ENCODE results near the gene COL26A1. TPM values are rescaled to one million over a fixed set of nuclear protein-coding genes. Genes with fewer than 3 reads are reported as not detected.
"Not testable (repeated sequence)": the region's sequence is repeated elsewhere in the genome, so short reads cannot be mapped to it uniquely, and the experiment has no call there.

Gene COL26A1
- total RNA-seq, 1 experiment from 2014 or later: not detected

DNA sequence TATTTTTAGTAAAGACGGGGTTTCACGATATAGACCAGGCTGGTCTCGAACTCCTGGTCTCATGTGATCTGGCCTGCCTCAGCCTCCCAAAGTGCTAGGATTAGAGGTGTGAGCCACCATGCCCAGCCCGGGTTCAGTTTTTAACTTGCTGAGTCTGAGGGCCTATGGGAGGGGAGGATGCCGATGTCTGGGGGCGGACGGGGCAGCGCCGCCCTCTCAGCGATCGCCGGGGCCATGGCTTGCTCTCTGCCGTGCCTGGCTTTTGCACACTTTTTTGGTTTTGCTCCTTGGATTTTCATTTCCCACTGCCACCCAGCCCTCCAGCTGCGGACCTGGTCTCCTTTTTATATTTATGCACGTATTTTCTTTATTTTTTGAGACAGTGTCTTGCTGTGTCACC, 15.2 kb upstream of the COL26A1 start:
- BruUV-seq (replicated peaks): no TSS peak
- Histone ChIP-seq H2AFZ (ENCODE audit: low read length) (no peak overlapping the region), H3K4me1 (ENCODE audit: insufficient read depth, low read length) (peaks cover 5% of the 10 kb centered on the region; the same call in 1 of the 2 replicates), H3K4me3 (ENCODE audit: low read length) (no peak overlapping the region), H3F3A (ENCODE audit: low read length, unreplicated experiment) (no peaks in the 10 kb centered on the region), H3K4me2 (ENCODE audit: low read length) (no peak overlapping the region), H3K27ac (ENCODE audit: low read length) (no peak overlapping the region), H3K9me3 (ENCODE audit: low read length) (no peaks in the 10 kb centered on the region), H4K20me1 (ENCODE audit: low read length) (no peaks in the 10 kb centered on the region), H3K9me2 (replicated peaks; ENCODE audit: low read length) (no peaks in the 10 kb centered on the region), H3K36me3 (ENCODE audit: low read depth, low read length) (no peaks in the 10 kb centered on the region), H3K79me2 (ENCODE audit: low read length) (no peaks in the 10 kb centered on the region), H3K27me3 (ENCODE audit: low read length) (no peaks in the 10 kb centered on the region), H3K9ac (ENCODE audit: low read length) (no peak overlapping the region)
- ChIA-PET CTCF (no interaction called here), POLR2A (ENCODE audit: unreplicated experiment) (no interaction called here)
- no peak for TF ChIP-seq EZH2 (IDR thresholded peaks at IDR 0.05; ENCODE audit: low read length, unreplicated experiment)
- no peak for TF ChIP-seq EZH2phosphoT487 (IDR thresholded peaks at IDR 0.05; ENCODE audit: borderline replicate concordance, low read length)
- TF ChIP-seq, protein P1, sequence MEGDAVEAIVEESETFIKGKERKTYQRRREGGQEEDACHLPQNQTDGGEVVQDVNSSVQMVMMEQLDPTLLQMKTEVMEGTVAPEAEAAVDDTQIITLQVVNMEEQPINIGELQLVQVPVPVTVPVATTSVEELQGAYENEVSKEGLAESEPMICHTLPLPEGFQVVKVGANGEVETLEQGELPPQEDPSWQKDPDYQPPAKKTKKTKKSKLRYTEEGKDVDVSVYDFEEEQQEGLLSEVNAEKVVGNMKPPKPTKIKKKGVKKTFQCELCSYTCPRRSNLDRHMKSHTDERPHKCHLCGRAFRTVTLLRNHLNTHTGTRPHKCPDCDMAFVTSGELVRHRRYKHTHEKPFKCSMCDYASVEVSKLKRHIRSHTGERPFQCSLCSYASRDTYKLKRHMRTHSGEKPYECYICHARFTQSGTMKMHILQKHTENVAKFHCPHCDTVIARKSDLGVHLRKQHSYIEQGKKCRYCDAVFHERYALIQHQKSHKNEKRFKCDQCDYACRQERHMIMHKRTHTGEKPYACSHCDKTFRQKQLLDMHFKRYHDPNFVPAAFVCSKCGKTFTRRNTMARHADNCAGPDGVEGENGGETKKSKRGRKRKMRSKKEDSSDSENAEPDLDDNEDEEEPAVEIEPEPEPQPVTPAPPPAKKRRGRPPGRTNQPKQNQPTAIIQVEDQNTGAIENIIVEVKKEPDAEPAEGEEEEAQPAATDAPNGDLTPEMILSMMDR (conservative IDR thresholded peaks at IDR 0.05; ENCODE audit: low read depth, low read length): no peak
- DNase-seq (no peak), ATAC-seq (no peak)
- intact Hi-C loops (cut with micrococcal nuclease): no loop called here

DNA sequence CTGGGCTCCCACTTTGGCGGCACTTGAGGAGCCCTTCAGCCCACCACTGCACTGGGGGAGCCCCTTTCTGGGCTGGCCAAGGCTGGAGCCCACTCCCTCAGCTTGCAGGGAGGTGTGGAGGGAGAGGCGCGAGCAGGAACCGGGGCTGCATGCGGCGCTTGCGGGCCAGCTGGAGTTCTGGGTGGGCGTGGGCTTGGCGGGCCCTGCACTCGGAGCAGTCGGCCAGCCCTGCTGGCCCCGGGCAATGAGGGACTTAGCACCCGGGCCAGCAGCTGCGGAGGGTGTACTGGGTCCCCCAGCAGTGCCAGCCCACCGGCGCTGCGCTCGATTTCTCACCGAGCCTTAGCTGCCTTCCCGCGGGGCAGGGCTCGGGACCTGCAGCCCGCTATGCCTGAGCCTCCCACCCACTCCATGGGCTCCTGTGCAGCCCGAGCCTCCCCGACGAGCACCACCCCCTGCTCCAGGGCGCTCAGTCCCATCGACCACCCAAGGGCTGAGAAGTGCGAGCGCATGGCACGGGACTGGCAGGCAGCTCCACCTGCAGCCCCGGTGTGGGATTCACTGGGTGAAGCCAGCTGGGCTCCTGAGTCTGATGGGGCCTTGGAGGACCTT, 14.1 kb upstream of the COL26A1 start:
- H3K4me3 ChIP-seq (ENCODE audit: low read length); BruUV-seq (replicated peaks); ATAC-seq; H3K36me3 ChIP-seq (ENCODE audit: low read depth, low read length); POLR2A ChIA-PET (ENCODE audit: unreplicated experiment); H4K20me1 ChIP-seq (ENCODE audit: low read length); intact Hi-C loops (cut with micrococcal nuclease); H3K4me1 ChIP-seq (ENCODE audit: insufficient read depth, low read length); H3K9me3 ChIP-seq (ENCODE audit: low read length); H3K27ac ChIP-seq (ENCODE audit: low read length); H2AFZ ChIP-seq (ENCODE audit: low read length); H3K79me2 ChIP-seq (ENCODE audit: low read length); H3K9me2 ChIP-seq (replicated peaks; ENCODE audit: low read length); DNase-seq; CTCF ChIA-PET; H3K9ac ChIP-seq (ENCODE audit: low read length); H3K4me2 ChIP-seq (ENCODE audit: low read length); H3F3A ChIP-seq (ENCODE audit: low read length, unreplicated experiment); H3K27me3 ChIP-seq (ENCODE audit: low read length): not testable (repeated sequence)

DNA sequence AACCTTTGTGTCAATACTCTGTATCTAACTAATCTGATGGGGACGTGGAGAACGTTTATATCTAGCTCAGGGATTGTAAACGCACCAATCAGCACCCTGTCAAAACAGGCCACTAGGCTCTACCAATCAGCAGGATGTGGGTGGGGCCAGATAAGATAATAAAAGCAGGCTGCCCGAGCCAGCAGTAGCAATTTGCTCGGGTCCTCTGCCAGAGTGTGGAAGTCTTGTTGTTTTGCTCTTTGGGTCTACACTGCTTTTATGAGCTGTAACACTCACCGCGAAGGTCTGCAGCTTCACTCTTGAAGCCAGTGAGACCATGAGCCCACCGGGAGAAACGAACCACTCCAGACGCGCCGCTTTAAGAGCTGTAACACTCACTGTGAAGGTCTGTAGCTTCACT, 13.4 kb upstream of the COL26A1 start:
- H3K9me2 ChIP-seq (replicated peaks; ENCODE audit: low read length); CTCF ChIA-PET; H2AFZ ChIP-seq (ENCODE audit: low read length); BruUV-seq (replicated peaks); H3K9ac ChIP-seq (ENCODE audit: low read length); H3K79me2 ChIP-seq (ENCODE audit: low read length); H3K36me3 ChIP-seq (ENCODE audit: low read depth, low read length); intact Hi-C loops (cut with micrococcal nuclease); POLR2A ChIA-PET (ENCODE audit: unreplicated experiment); H4K20me1 ChIP-seq (ENCODE audit: low read length); H3K9me3 ChIP-seq (ENCODE audit: low read length); ATAC-seq; H3K4me3 ChIP-seq (ENCODE audit: low read length); DNase-seq; H3K4me1 ChIP-seq (ENCODE audit: insufficient read depth, low read length); H3K27ac ChIP-seq (ENCODE audit: low read length); H3K27me3 ChIP-seq (ENCODE audit: low read length); H3K4me2 ChIP-seq (ENCODE audit: low read length); H3F3A ChIP-seq (ENCODE audit: low read length, unreplicated experiment): not testable (repeated sequence)

DNA sequence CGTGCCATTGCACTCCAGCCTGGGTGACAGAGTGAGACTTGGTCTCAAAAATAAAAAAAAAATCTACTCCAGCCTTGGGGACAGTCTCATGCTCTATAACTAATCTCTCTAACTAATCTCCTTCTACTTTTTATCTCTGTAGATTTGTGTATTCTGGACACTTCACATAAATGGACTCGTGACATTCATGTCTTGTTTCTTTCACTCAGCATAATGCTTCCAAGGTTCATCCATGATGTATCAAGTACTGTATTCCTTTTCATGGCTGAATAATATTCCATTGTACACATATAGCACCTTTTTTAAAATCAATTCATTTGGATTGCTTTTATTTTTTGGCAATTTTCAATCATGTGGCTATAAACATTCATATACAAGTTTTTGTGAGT, 9.8 kb upstream of the COL26A1 start:
- no peak overlapping the region for H2AFZ ChIP-seq (ENCODE audit: low read length)
- no peaks in the 10 kb centered on the region for H3K36me3 ChIP-seq (ENCODE audit: low read depth, low read length)
- H3K4me1 ChIP-seq (ENCODE audit: insufficient read depth, low read length): peaks cover 7% of the 10 kb centered on the region; the same call in 1 of the 2 replicates
- H3K9me3 ChIP-seq (ENCODE audit: low read length): no peaks in the 10 kb centered on the region
- H4K20me1 ChIP-seq (ENCODE audit: low read length): no peaks in the 10 kb centered on the region
- no peak overlapping the region for H3K4me2 ChIP-seq (ENCODE audit: low read length)
- no peak for ATAC-seq
- H3K9ac ChIP-seq (ENCODE audit: low read length): no peak overlapping the region
- intact Hi-C loops (cut with micrococcal nuclease): no loop called here
- H3K27ac ChIP-seq (ENCODE audit: low read length): no peak overlapping the region
- H3K9me2 ChIP-seq (replicated peaks; ENCODE audit: low read length): no peaks in the 10 kb centered on the region
- BruUV-seq (replicated peaks): no TSS peak
- TF ChIP-seq, protein P1 (conservative IDR thresholded peaks at IDR 0.05; ENCODE audit: low read depth, low read length): no peak
- TF ChIP-seq EZH2phosphoT487 (IDR thresholded peaks at IDR 0.05; ENCODE audit: borderline replicate concordance, low read length) (no peak), EZH2 (IDR thresholded peaks at IDR 0.05; ENCODE audit: low read length, unreplicated experiment) (no peak)
- no peaks in the 10 kb centered on the region for H3K27me3 ChIP-seq (ENCODE audit: low read length)
- H3K4me3 ChIP-seq (ENCODE audit: low read length): no peak overlapping the region
- ChIA-PET POLR2A (ENCODE audit: unreplicated experiment) (interaction anchor here (0.6 kb wide), 1 partner anchor 20 kb away, joined by 13 read pairs; no protein-coding TSS in a partner anchor), CTCF (no interaction called here)
- DNase-seq: no peak
- H3K79me2 ChIP-seq (ENCODE audit: low read length): no peaks in the 10 kb centered on the region
- H3F3A ChIP-seq (ENCODE audit: low read length, unreplicated experiment): no peaks in the 10 kb centered on the region

Measured in PC-3 (cell line).